Measurements from ENCODE around the gene ALDH1A3.

DNA sequence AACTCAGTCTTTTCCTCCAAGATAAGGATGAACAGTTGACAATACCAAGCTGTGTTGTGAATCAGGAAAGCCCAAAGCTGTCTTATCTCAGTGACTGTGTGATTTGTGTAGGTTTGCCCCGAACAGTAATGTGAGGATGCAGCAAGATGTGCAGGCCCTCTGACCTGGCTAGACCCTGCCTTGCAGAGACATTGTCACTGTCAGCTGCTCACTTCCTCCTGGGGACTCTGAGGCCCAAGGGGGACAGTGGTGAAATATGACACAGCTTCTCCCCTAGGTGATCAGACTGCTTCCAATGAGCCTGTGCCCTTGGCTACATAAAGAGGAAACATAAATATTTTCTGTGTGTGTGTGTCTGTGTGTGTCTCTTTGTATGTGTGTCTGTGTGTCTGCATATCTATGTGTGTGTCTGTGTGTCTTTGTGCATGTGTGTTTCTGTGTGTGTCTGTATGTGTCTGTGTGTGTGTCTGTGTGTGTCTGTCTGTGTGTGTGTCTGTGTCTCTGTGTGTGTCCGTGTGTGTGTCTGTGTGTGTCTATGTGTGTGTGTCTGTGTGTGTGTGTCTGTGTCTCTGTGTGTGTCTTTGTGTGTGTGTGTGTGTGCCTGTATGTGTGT, 61.2 kb downstream of the ALDH1A3 start:
- TF ChIP-seq, protein P1, sequence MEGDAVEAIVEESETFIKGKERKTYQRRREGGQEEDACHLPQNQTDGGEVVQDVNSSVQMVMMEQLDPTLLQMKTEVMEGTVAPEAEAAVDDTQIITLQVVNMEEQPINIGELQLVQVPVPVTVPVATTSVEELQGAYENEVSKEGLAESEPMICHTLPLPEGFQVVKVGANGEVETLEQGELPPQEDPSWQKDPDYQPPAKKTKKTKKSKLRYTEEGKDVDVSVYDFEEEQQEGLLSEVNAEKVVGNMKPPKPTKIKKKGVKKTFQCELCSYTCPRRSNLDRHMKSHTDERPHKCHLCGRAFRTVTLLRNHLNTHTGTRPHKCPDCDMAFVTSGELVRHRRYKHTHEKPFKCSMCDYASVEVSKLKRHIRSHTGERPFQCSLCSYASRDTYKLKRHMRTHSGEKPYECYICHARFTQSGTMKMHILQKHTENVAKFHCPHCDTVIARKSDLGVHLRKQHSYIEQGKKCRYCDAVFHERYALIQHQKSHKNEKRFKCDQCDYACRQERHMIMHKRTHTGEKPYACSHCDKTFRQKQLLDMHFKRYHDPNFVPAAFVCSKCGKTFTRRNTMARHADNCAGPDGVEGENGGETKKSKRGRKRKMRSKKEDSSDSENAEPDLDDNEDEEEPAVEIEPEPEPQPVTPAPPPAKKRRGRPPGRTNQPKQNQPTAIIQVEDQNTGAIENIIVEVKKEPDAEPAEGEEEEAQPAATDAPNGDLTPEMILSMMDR (IDR thresholded peaks at IDR 0.05; ENCODE audit: low read depth, low read length, missing input control): no peak
- TF ChIP-seq, protein P2, sequence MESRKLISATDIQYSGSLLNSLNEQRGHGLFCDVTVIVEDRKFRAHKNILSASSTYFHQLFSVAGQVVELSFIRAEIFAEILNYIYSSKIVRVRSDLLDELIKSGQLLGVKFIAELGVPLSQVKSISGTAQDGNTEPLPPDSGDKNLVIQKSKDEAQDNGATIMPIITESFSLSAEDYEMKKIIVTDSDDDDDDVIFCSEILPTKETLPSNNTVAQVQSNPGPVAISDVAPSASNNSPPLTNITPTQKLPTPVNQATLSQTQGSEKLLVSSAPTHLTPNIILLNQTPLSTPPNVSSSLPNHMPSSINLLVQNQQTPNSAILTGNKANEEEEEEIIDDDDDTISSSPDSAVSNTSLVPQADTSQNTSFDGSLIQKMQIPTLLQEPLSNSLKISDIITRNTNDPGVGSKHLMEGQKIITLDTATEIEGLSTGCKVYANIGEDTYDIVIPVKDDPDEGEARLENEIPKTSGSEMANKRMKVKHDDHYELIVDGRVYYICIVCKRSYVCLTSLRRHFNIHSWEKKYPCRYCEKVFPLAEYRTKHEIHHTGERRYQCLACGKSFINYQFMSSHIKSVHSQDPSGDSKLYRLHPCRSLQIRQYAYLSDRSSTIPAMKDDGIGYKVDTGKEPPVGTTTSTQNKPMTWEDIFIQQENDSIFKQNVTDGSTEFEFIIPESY (IDR thresholded peaks at IDR 0.05): no peak
- TF ChIP-seq EGR1 (IDR thresholded peaks at IDR 0.05; ENCODE audit: low read depth in 2 of 2) (no peak), JUND (IDR thresholded peaks at IDR 0.05) (no peak), TAF1 (conservative IDR thresholded peaks at IDR 0.05) (no peak), RXRA (IDR thresholded peaks at IDR 0.05) (no peak), YY1 (IDR thresholded peaks at IDR 0.05) (no peak), GABPA (IDR thresholded peaks at IDR 0.05 in 1 of 2, conservative IDR thresholded peaks at IDR 0.05 in 1 of 2) (no peak), HNF4G (IDR thresholded peaks at IDR 0.05) (no peak), FOXA1 (IDR thresholded peaks at IDR 0.05) (no peak), SP1 (IDR thresholded peaks at IDR 0.05) (no peak)
- TF ChIP-seq, protein P3, sequence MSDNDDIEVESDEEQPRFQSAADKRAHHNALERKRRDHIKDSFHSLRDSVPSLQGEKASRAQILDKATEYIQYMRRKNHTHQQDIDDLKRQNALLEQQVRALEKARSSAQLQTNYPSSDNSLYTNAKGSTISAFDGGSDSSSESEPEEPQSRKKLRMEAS (IDR thresholded peaks at IDR 0.05): no peak
- TF ChIP-seq, protein P4, sequence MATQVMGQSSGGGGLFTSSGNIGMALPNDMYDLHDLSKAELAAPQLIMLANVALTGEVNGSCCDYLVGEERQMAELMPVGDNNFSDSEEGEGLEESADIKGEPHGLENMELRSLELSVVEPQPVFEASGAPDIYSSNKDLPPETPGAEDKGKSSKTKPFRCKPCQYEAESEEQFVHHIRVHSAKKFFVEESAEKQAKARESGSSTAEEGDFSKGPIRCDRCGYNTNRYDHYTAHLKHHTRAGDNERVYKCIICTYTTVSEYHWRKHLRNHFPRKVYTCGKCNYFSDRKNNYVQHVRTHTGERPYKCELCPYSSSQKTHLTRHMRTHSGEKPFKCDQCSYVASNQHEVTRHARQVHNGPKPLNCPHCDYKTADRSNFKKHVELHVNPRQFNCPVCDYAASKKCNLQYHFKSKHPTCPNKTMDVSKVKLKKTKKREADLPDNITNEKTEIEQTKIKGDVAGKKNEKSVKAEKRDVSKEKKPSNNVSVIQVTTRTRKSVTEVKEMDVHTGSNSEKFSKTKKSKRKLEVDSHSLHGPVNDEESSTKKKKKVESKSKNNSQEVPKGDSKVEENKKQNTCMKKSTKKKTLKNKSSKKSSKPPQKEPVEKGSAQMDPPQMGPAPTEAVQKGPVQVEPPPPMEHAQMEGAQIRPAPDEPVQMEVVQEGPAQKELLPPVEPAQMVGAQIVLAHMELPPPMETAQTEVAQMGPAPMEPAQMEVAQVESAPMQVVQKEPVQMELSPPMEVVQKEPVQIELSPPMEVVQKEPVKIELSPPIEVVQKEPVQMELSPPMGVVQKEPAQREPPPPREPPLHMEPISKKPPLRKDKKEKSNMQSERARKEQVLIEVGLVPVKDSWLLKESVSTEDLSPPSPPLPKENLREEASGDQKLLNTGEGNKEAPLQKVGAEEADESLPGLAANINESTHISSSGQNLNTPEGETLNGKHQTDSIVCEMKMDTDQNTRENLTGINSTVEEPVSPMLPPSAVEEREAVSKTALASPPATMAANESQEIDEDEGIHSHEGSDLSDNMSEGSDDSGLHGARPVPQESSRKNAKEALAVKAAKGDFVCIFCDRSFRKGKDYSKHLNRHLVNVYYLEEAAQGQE (IDR thresholded peaks at IDR 0.05): no peak
- TF ChIP-seq, protein P5, sequence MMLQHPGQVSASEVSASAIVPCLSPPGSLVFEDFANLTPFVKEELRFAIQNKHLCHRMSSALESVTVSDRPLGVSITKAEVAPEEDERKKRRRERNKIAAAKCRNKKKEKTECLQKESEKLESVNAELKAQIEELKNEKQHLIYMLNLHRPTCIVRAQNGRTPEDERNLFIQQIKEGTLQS (IDR thresholded peaks at IDR 0.05): no peak
